ENCODE results near the gene AMBRA1.

DNA sequence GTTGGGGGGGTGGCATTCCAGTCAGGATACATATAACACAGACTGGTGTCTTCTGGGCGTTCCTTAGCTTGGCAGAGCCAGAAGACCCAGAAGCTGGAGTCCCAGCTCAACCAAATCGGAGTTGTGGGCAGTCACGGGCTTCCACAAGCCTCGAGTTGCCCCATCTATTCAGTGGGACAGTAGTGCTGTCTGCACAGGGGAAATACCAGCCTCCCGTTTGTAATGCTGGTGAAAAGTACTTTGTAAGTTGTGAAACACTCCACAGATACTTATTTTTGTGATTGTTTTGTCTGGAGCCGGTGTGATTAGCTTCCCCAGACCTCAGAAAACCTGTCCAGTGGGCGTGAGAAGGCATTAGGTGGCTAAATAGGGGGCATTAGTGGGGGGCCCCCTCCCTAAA, 232.9 kb downstream of the AMBRA1 start:
- TF ChIP-seq, protein P1, sequence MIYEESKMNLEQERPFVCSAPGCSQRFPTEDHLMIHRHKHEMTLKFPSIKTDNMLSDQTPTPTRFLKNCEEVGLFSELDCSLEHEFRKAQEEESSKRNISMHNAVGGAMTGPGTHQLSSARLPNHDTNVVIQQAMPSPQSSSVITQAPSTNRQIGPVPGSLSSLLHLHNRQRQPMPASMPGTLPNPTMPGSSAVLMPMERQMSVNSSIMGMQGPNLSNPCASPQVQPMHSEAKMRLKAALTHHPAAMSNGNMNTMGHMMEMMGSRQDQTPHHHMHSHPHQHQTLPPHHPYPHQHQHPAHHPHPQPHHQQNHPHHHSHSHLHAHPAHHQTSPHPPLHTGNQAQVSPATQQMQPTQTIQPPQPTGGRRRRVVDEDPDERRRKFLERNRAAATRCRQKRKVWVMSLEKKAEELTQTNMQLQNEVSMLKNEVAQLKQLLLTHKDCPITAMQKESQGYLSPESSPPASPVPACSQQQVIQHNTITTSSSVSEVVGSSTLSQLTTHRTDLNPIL (CRISPR knock-in tag; IDR thresholded peaks at IDR 0.05; ENCODE audit: low read depth), result no peak
- TF ChIP-seq ZNF70 (CRISPR knock-in tag; IDR thresholded peaks at IDR 0.05) (no peak), BACH2 (CRISPR knock-in tag; IDR thresholded peaks at IDR 0.05; ENCODE audit: borderline replicate concordance) (no peak), ZNF8 (CRISPR knock-in tag; IDR thresholded peaks at IDR 0.05) (no peak)

All from SK-N-SH treated with all-trans-retinoic acid at 6 μM for 48 hours (cell line).